Neuronal stem cell (in vitro differentiated cells): ENCODE results near the gene CALM1.

ENCODE experiments used
- DNase-seq: peaks from one replicate; pipeline ENCODE4 v3.0.0-alpha.2; 2013; ENCODE audit warnings: low spot score
- H2AFZ ChIP-seq: one replicate; pipeline ENCODE4 v1.6.1; 2013; ENCODE audit warnings: mild to moderate bottlenecking, low read length, inconsistent platforms
- H2AK5ac ChIP-seq: 2 replicates; pipeline ENCODE4 v1.6.1; 2013; ENCODE audit warnings: low read depth, mild to moderate bottlenecking, inconsistent platforms, low read length, moderate library complexity, mixed read lengths
- H2BK120ac ChIP-seq: 2 replicates; pipeline ENCODE4 v1.6.1; 2013; ENCODE audit warnings: low read depth, mild to moderate bottlenecking, inconsistent platforms, low read length, moderate library complexity, mixed read lengths
- H2BK12ac ChIP-seq: one replicate; pipeline ENCODE4 v1.6.1; 2013; ENCODE audit warnings: low read length, inconsistent platforms
- H2BK15ac ChIP-seq: 2 replicates; pipeline ENCODE4 v1.6.1; 2013; ENCODE audit warnings: mild to moderate bottlenecking, low read length, inconsistent platforms, mixed read lengths
- H2BK5ac ChIP-seq: one replicate; pipeline ENCODE4 v1.6.1; 2013; ENCODE audit warnings: inconsistent platforms, mild to moderate bottlenecking, low read length, moderate library complexity
- H3K14ac ChIP-seq: one replicate; pipeline ENCODE4 v1.6.1; 2013; ENCODE audit warnings: low read length, inconsistent platforms
- H3K18ac ChIP-seq: 2 replicates; pipeline ENCODE4 v1.6.1; 2013; ENCODE audit warnings: low read length, inconsistent platforms
- H3K23ac ChIP-seq: 2 replicates; pipeline ENCODE4 v1.6.1; 2013; ENCODE audit warnings: low read depth, mild to moderate bottlenecking, mixed read lengths, low read length, inconsistent platforms; ENCODE audit not compliant: poor library complexity
- H3K27ac ChIP-seq: replicated peaks from 3 replicates; pipeline ENCODE4 v1.5.1; 2013; ENCODE audit warnings: low read length, inconsistent platforms
- H3K27me3 ChIP-seq, 3 experiments: 2 replicates each; pipeline ENCODE4 v1.6.1; 2013; ENCODE audit warnings: low read length in 3 of 3, mild to moderate bottlenecking in 2 of 3, inconsistent platforms in 1 of 3, low read depth in 1 of 3, mixed read lengths in 1 of 3, moderate library complexity in 1 of 3; ENCODE audit not compliant: control insufficient read depth in 3 of 3, insufficient read depth in 3 of 3
- H3K36me3 ChIP-seq, 2 donors: replicated peaks in 1 of 2; 2 replicates each; pipeline ENCODE4 v1.6.1; 2013; ENCODE audit warnings: low read length in 2 of 2; ENCODE audit not compliant: control insufficient read depth in 2 of 2, insufficient read depth in 2 of 2
- H3K4ac ChIP-seq: 2 replicates; pipeline ENCODE4 v1.6.1; 2013; ENCODE audit warnings: inconsistent platforms, mild to moderate bottlenecking, low read length, moderate library complexity
- H3K4me1 ChIP-seq, 2 donors: 1 replicate in 1 of 2; 2 replicates in 1 of 2; pipeline ENCODE4 v1.6.1; 2013; ENCODE audit warnings: low read length in 2 of 2, low read depth in 1 of 2; ENCODE audit not compliant: control insufficient read depth in 2 of 2, insufficient read depth in 1 of 2
- H3K4me2 ChIP-seq: one replicate; pipeline ENCODE4 v1.6.1; 2013; ENCODE audit warnings: mild to moderate bottlenecking, low read length, inconsistent platforms; ENCODE audit not compliant: insufficient read depth, poor library complexity, severe bottlenecking
- H3K4me3 ChIP-seq, 2 donors: 2 replicates each; pipeline ENCODE4 v1.5.1; 2013; ENCODE audit warnings: low read length in 2 of 2, mild to moderate bottlenecking in 2 of 2, inconsistent platforms in 1 of 2, moderate library complexity in 1 of 2
- H3K79me1 ChIP-seq: one replicate; pipeline ENCODE4 v1.6.1; 2013; ENCODE audit warnings: low read depth, mild to moderate bottlenecking, inconsistent platforms, low read length, moderate library complexity
- H3K9ac ChIP-seq: one replicate; pipeline ENCODE4 v1.6.1; 2013; ENCODE audit warnings: mild to moderate bottlenecking, low read depth, low read length, inconsistent platforms; ENCODE audit not compliant: poor library complexity
- H3K9me3 ChIP-seq, 2 donors: replicated peaks in 1 of 2; 2 replicates each; pipeline versions ENCODE3 to v1.6.1; 2013; ENCODE audit warnings: low read length in 2 of 2, mild to moderate bottlenecking in 2 of 2, inconsistent platforms in 1 of 2, low read depth in 1 of 2, mixed read lengths in 1 of 2, moderate library complexity in 1 of 2; ENCODE audit not compliant: control insufficient read depth in 2 of 2, insufficient read depth in 1 of 2
- H4K8ac ChIP-seq: one replicate; pipeline ENCODE4 v1.6.1; 2013; ENCODE audit warnings: low read depth, mild to moderate bottlenecking, inconsistent platforms, low read length, moderate library complexity
- H4K91ac ChIP-seq: one replicate; pipeline ENCODE4 v1.6.1; 2013; ENCODE audit warnings: low read length, low read depth, mild to moderate bottlenecking, inconsistent platforms; ENCODE audit not compliant: poor library complexity
- WGBS, 2 donors: extraction: QIAGEN DNeasy Blood & Tissue Kit; methylation state at CpG; one replicate each; pipeline ENCODE4 v1.1.7; 2013; ENCODE audit warnings: missing lambda C conversion rate in 2 of 2, mixed read lengths in 1 of 2; ENCODE audit not compliant: insufficient read length in 2 of 2, insufficient replicate concordance in 1 of 2; ENCODE audit errors: extremely low coverage in 2 of 2; 5-methylcytosine and 5-hydroxymethylcytosine counted together

The CALM1 gene

GRCh38 chr14:90381011-90381786, 15.6 kb upstream of the CALM1 start:
- H4K91ac ChIP-seq: no peak overlapping the region
- no peak overlapping the region for H3K23ac ChIP-seq
- H3K79me1 ChIP-seq: no peaks in the 10 kb centered on the region
- no peaks in the 10 kb centered on the region for H3K9me3 ChIP-seq
- H3K14ac ChIP-seq: no peak overlapping the region
- peaks cover 13 to 16% of the 10 kb centered on the region in 2 donors for H3K4me1 ChIP-seq
- no peaks in the 10 kb centered on the region for H3K27me3 ChIP-seq
- H2BK15ac ChIP-seq: no peak overlapping the region
- H2AK5ac ChIP-seq: no peak overlapping the region
- H3K36me3 ChIP-seq: no peaks in the 10 kb centered on the region
- H2BK120ac ChIP-seq: no peak overlapping the region
- H2BK12ac ChIP-seq: no peak overlapping the region
- DNase-seq: no peak
- H3K4me3 ChIP-seq: peak overlapping the region in 1 of 2 donors; percentile 61
- H3K18ac ChIP-seq: no peak overlapping the region
- H4K8ac ChIP-seq: no peak overlapping the region
- H2AFZ ChIP-seq: peak overlapping the region; percentile 93
- H2BK5ac ChIP-seq: no peak overlapping the region
- no peak overlapping the region for H3K27ac ChIP-seq
- H3K9ac ChIP-seq: no peak overlapping the region
- no peak overlapping the region for H3K4me2 ChIP-seq
- WGBS, 2 donors: no CpG with 5 or more reads among the region's 8 CpGs
- H3K4ac ChIP-seq: no peak overlapping the region

GRCh38 chr14:90381999-90382451, 14.8 kb upstream of the CALM1 start:
- H3K4me1 ChIP-seq: peaks cover 13 to 16% of the 10 kb centered on the region in 2 donors
- H3K36me3 ChIP-seq: no peaks in the 10 kb centered on the region
- no peak overlapping the region for H3K27ac ChIP-seq
- H2AFZ ChIP-seq: peak overlapping the region; percentile 93
- no peaks in the 10 kb centered on the region for H3K9me3 ChIP-seq
- no peak overlapping the region for H2BK12ac ChIP-seq
- H2BK120ac ChIP-seq: no peak overlapping the region
- no peak for DNase-seq
- no peak overlapping the region for H3K23ac ChIP-seq
- H3K4ac ChIP-seq: no peak overlapping the region
- no peak overlapping the region for H3K14ac ChIP-seq
- H2BK5ac ChIP-seq: no peak overlapping the region
- H2BK15ac ChIP-seq: no peak overlapping the region
- H3K79me1 ChIP-seq: no peaks in the 10 kb centered on the region
- H4K91ac ChIP-seq: no peak overlapping the region
- H4K8ac ChIP-seq: no peak overlapping the region
- H3K9ac ChIP-seq: no peak overlapping the region
- no peaks in the 10 kb centered on the region for H3K27me3 ChIP-seq
- no CpG with 5 or more reads among the region's 13 CpGs for WGBS, 2 donors
- H3K18ac ChIP-seq: no peak overlapping the region
- peak overlapping the region; percentile 61 to 81 for H3K4me3 ChIP-seq
- H3K4me2 ChIP-seq: peak overlapping the region; percentile 85
- no peak overlapping the region for H2AK5ac ChIP-seq

- Histone ChIP-seq H3K18ac (peak overlapping the region; percentile 91), H3K9ac (peak overlapping the region; percentile 80), H4K8ac (no peak overlapping the region), H3K27ac (peak overlapping the region; percentile 95), H3K4me3 (peak overlapping the region; percentile 61 to 81), H3K4me2 (peak overlapping the region; percentile 85), H3K23ac (no peak overlapping the region), H3K14ac (no peak overlapping the region), H2AK5ac (peak overlapping the region; percentile 1), H3K4ac (no peak overlapping the region), H2AFZ (peak overlapping the region; percentile 93), H2BK5ac (peak overlapping the region; percentile 62), H3K79me1 (no peaks in the 10 kb centered on the region), H4K91ac (no peak overlapping the region), H2BK15ac (no peak overlapping the region), H2BK12ac (no peak overlapping the region), H3K27me3 (no peaks in the 10 kb centered on the region), H3K9me3 (no peaks in the 10 kb centered on the region), H3K36me3 (no peaks in the 10 kb centered on the region), H3K4me1 (peaks cover 13 to 16% of the 10 kb centered on the region in 2 donors), H2BK120ac (peak overlapping the region; percentile 83)
- DNase-seq: no peak
- WGBS, 2 donors: no CpG with 5 or more reads among the region's 34 CpGs
Observed at GRCh38 chr14:90382491-90383125, 14.2 kb upstream of the CALM1 start.

GRCh38 chr14:90383126-90383730, 13.6 kb upstream of the CALM1 start:
- H2BK15ac ChIP-seq: no peak overlapping the region
- H3K4me1 ChIP-seq: peaks cover 13 to 16% of the 10 kb centered on the region in 2 donors

More at GRCh38 chr14:90383126-90383730, 13.6 kb upstream of the CALM1 start:
- no peak overlapping the region for H4K91ac ChIP-seq
- H2BK12ac ChIP-seq: no peak overlapping the region
- peak; percentile 99 for DNase-seq
- peak overlapping the region; percentile 94 for H2AFZ ChIP-seq
- H3K36me3 ChIP-seq: no peaks in the 10 kb centered on the region
- peak overlapping the region; percentile 83 for H2BK120ac ChIP-seq
- no peaks in the 10 kb centered on the region for H3K79me1 ChIP-seq
- H3K14ac ChIP-seq: no peak overlapping the region
- peak overlapping the region; percentile 89 for H3K4me2 ChIP-seq
- H4K8ac ChIP-seq: no peak overlapping the region
- H3K9me3 ChIP-seq: no peaks in the 10 kb centered on the region
- peak overlapping the region; percentile 73 to 81 for H3K4me3 ChIP-seq
- H3K23ac ChIP-seq: peak overlapping the region; percentile 21
- H3K9ac ChIP-seq: peak overlapping the region; percentile 66
- WGBS, 2 donors: no CpG with 5 or more reads among the region's 62 CpGs
- H3K27ac ChIP-seq: peak overlapping the region; percentile 95
- no peak overlapping the region for H3K4ac ChIP-seq
- peak overlapping the region; percentile 78 for H3K18ac ChIP-seq
- no peak overlapping the region for H2AK5ac ChIP-seq
- H2BK5ac ChIP-seq: no peak overlapping the region
- H3K27me3 ChIP-seq: no peaks in the 10 kb centered on the region
